ENCODE results near the gene JPH2. TPM values are rescaled to one million over a fixed set of nuclear protein-coding genes. Genes with fewer than 3 reads are reported as not detected.

JPH2 gene
- total RNA-seq, 1 experiment from 2014 or later: 0.81 TPM

DNA sequence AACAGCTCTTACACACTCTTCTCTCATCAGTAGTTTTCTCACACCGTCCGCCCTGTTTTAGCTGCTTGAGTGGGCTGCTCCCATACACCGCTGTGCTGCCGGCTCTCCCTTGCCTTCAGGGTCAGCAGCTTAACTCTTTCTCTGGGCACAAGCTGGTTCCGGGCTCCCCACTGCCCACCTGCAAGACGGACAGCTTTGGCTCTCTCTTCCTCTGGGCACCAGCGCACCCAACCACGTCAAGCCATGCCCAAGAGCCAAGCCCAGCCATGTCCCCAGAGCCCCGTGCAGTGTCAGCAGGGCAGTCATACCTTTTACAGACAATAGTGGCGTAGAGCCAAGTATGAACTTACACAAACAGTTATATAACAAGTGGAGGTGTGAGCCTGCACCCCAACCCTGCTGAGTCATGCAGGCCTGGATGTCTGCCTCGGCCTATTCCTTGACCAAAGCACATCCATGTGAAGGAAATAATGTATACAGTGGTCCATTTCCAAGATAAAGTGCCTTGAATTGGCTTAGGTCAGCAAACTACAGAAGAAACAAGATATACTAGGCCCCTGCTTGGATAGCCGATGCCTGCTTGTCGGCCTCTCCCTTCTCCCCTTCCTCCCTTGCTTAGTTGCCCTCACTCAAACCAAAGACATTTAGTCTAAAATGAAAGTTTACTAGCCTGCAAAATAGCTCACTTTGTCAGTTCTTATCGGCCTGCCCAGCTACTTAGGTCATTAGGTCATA, 89.3 kb downstream of the JPH2 start:
- DNase-seq (ENCODE audit: low spot score) (no peak), ATAC-seq (no peak)
- no peak overlapping the region for H3K27ac Mint-ChIP-seq
- POLR2A ChIA-PET: no interaction called here
- CTCF ChIA-PET: no interaction called here
- H3K36me3 Mint-ChIP-seq: no peaks in the 10 kb centered on the region
- no peak overlapping the region for H3K4me3 Mint-ChIP-seq
- TF ChIP-seq PRRX2 (CRISPR knock-in tag; IDR thresholded peaks at IDR 0.05): no peak
- no peak for TF ChIP-seq RELA (CRISPR knock-in tag; IDR thresholded peaks at IDR 0.05; ENCODE audit: borderline replicate concordance)
- no peak for TF ChIP-seq FOXJ3 (CRISPR knock-in tag; IDR thresholded peaks at IDR 0.05; ENCODE audit: borderline replicate concordance)
- no peak for TF ChIP-seq CREB1 (CRISPR knock-in tag; IDR thresholded peaks at IDR 0.05)
- no peak for TF ChIP-seq ATF1 (CRISPR knock-in tag; IDR thresholded peaks at IDR 0.05)
- no peak for TF ChIP-seq ZNF263 (CRISPR knock-in tag; IDR thresholded peaks at IDR 0.05; ENCODE audit: low read depth)
- no peak for TF ChIP-seq EMX1 (CRISPR knock-in tag; IDR thresholded peaks at IDR 0.05)
- TF ChIP-seq GRHL2 (CRISPR knock-in tag; IDR thresholded peaks at IDR 0.05; ENCODE audit: insufficient replicate concordance, severe bottlenecking): no peak
- TF ChIP-seq, protein P1, sequence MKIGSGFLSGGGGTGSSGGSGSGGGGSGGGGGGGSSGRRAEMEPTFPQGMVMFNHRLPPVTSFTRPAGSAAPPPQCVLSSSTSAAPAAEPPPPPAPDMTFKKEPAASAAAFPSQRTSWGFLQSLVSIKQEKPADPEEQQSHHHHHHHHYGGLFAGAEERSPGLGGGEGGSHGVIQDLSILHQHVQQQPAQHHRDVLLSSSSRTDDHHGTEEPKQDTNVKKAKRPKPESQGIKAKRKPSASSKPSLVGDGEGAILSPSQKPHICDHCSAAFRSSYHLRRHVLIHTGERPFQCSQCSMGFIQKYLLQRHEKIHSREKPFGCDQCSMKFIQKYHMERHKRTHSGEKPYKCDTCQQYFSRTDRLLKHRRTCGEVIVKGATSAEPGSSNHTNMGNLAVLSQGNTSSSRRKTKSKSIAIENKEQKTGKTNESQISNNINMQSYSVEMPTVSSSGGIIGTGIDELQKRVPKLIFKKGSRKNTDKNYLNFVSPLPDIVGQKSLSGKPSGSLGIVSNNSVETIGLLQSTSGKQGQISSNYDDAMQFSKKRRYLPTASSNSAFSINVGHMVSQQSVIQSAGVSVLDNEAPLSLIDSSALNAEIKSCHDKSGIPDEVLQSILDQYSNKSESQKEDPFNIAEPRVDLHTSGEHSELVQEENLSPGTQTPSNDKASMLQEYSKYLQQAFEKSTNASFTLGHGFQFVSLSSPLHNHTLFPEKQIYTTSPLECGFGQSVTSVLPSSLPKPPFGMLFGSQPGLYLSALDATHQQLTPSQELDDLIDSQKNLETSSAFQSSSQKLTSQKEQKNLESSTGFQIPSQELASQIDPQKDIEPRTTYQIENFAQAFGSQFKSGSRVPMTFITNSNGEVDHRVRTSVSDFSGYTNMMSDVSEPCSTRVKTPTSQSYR (CRISPR knock-in tag; IDR thresholded peaks at IDR 0.05): no peak
- no peak for TF ChIP-seq CREM (CRISPR knock-in tag; IDR thresholded peaks at IDR 0.05)
- TF ChIP-seq, protein P2, sequence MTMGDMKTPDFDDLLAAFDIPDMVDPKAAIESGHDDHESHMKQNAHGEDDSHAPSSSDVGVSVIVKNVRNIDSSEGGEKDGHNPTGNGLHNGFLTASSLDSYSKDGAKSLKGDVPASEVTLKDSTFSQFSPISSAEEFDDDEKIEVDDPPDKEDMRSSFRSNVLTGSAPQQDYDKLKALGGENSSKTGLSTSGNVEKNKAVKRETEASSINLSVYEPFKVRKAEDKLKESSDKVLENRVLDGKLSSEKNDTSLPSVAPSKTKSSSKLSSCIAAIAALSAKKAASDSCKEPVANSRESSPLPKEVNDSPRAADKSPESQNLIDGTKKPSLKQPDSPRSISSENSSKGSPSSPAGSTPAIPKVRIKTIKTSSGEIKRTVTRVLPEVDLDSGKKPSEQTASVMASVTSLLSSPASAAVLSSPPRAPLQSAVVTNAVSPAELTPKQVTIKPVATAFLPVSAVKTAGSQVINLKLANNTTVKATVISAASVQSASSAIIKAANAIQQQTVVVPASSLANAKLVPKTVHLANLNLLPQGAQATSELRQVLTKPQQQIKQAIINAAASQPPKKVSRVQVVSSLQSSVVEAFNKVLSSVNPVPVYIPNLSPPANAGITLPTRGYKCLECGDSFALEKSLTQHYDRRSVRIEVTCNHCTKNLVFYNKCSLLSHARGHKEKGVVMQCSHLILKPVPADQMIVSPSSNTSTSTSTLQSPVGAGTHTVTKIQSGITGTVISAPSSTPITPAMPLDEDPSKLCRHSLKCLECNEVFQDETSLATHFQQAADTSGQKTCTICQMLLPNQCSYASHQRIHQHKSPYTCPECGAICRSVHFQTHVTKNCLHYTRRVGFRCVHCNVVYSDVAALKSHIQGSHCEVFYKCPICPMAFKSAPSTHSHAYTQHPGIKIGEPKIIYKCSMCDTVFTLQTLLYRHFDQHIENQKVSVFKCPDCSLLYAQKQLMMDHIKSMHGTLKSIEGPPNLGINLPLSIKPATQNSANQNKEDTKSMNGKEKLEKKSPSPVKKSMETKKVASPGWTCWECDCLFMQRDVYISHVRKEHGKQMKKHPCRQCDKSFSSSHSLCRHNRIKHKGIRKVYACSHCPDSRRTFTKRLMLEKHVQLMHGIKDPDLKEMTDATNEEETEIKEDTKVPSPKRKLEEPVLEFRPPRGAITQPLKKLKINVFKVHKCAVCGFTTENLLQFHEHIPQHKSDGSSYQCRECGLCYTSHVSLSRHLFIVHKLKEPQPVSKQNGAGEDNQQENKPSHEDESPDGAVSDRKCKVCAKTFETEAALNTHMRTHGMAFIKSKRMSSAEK (CRISPR knock-in tag; IDR thresholded peaks at IDR 0.05; ENCODE audit: borderline replicate concordance): no peak
- no peak for TF ChIP-seq GABPB1 (CRISPR knock-in tag; IDR thresholded peaks at IDR 0.05)
- TF ChIP-seq ZNF423 (CRISPR knock-in tag; IDR thresholded peaks at IDR 0.05): no peak
- no peak for TF ChIP-seq KAT7 (CRISPR knock-in tag; IDR thresholded peaks at IDR 0.05; ENCODE audit: borderline replicate concordance)
- TF ChIP-seq ZNF317 (CRISPR knock-in tag; IDR thresholded peaks at IDR 0.05; ENCODE audit: borderline replicate concordance, low read depth): no peak
- no peak for TF ChIP-seq ZNF232 (CRISPR knock-in tag; IDR thresholded peaks at IDR 0.05)
- TF ChIP-seq FOXK1 (CRISPR knock-in tag; IDR thresholded peaks at IDR 0.05): no peak
- TF ChIP-seq JAZF1 (CRISPR knock-in tag; IDR thresholded peaks at IDR 0.05): no peak
- no peaks in the 10 kb centered on the region for H3K4me1 Mint-ChIP-seq
- peaks cover 2% of the 10 kb centered on the region; the same call in 1 of the 2 replicates for H3K9me3 Mint-ChIP-seq
- no peaks in the 10 kb centered on the region; the same call in 1 of the 2 replicates for H3K27me3 Mint-ChIP-seq (ENCODE audit: low read depth)

DNA sequence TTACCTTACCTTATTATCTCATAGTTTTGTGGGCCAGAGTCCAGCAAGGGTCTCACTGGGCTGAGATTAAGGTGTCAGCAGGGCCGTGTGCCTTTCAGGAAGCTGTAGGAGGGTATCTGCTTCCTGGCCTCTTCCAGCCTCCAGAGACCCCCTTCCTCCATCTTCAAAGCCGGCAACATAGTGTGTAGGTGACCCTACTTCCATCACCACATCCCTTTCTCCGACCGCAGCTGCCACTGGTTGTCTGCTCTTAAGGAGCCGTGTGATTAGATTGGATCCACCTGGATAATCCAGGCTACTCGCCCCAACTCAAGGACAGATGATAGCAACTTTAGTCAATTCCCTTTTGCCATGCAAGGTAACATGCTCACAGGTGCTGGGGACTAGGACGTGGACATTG, 91.2 kb downstream of the JPH2 start:
- POLR2A ChIA-PET: no interaction called here
- no peaks in the 10 kb centered on the region for H3K9me3 Mint-ChIP-seq
- DNase-seq (ENCODE audit: low spot score) (no peak), ATAC-seq (no peak)
- TF ChIP-seq NR1H2 (CRISPR knock-in tag; IDR thresholded peaks at IDR 0.05) (no peak), KAT7 (CRISPR knock-in tag; IDR thresholded peaks at IDR 0.05; ENCODE audit: borderline replicate concordance) (no peak)
- TF ChIP-seq, protein P3, sequence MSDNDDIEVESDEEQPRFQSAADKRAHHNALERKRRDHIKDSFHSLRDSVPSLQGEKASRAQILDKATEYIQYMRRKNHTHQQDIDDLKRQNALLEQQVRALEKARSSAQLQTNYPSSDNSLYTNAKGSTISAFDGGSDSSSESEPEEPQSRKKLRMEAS (CRISPR knock-in tag; IDR thresholded peaks at IDR 0.05): no peak
- no peak overlapping the region for H3K4me3 Mint-ChIP-seq
- H3K27ac Mint-ChIP-seq: no peak overlapping the region
- CTCF ChIA-PET: interaction anchor here (0.9 kb wide), 1 partner anchor 14 kb away, joined by 3 read pairs; no protein-coding TSS in a partner anchor
- H3K27me3 Mint-ChIP-seq (ENCODE audit: low read depth): no peaks in the 10 kb centered on the region
- H3K36me3 Mint-ChIP-seq: no peaks in the 10 kb centered on the region
- H3K4me1 Mint-ChIP-seq: no peaks in the 10 kb centered on the region

All from WTC11 (cell line).